Fibroblast of the aortic adventitia (primary cell): ENCODE results near the gene HOOK2. TPM values are rescaled to one million over a fixed set of nuclear protein-coding genes. Genes with fewer than 3 reads are reported as not detected.
"Not testable (repeated sequence)": the region's sequence is repeated elsewhere in the genome, so short reads cannot be mapped to it uniquely, and the experiment has no call there.

Experiments
- DNase-seq: peaks from one replicate; pipeline ENCODE4 v3.0.0-alpha.2; 2010; ENCODE audit warnings: low read depth
- H3K4me3 ChIP-seq: 2 replicates; pipeline ENCODE4 v1.5.1; 2011; ENCODE audit warnings: low read depth, mild to moderate bottlenecking, control low read depth, low read length, moderate library complexity
- CTCF ChIP-seq: IDR thresholded peaks from 2 replicates; pipeline ENCODE4 v1.5.1; 2011; ENCODE audit warnings: mild to moderate bottlenecking, low read length, control low read depth, inconsistent platforms; ENCODE audit not compliant: insufficient read depth
- total RNA-seq: library from RNA; depleted of rRNA; stranded (reverse); fragments of >200 nt; gene quantifications from 2 replicates; pipeline ENCODE4 v1.2.3, GENCODE V29; 2012; ENCODE audit warnings: low replicate concordance

HOOK2 gene
- total RNA-seq, 1 donor = 15.5 TPM

- peak; percentile 47 for DNase-seq
- peak; percentile 33 for TF ChIP-seq CTCF
These were observed 41.8 kb downstream of the HOOK2 start for GRCh38 chr19:12733369-12734214.

GRCh38 chr19:12731337-12731736, 44.0 kb downstream of the HOOK2 start:
- no peak for DNase-seq
- no peak for TF ChIP-seq CTCF
- no peak overlapping the region for H3K4me3 ChIP-seq

More at GRCh38 chr19:12733369-12734214, 41.8 kb downstream of the HOOK2 start:
- peak overlapping the region; percentile 76 for H3K4me3 ChIP-seq

- TF ChIP-seq CTCF = no peak
- DNase-seq = no peak
- H3K4me3 ChIP-seq = no peak overlapping the region
These were observed 45.3 kb downstream of the HOOK2 start for GRCh38 chr19:12730064-12730463.

GRCh38 chr19:12727745-12728433, 47.5 kb downstream of the HOOK2 start:
- no peak overlapping the region for H3K4me3 ChIP-seq
- no peak for DNase-seq
- no peak for TF ChIP-seq CTCF

GRCh38 chr19:12726988-12727316, 48.4 kb downstream of the HOOK2 start:
- no peak for TF ChIP-seq CTCF
- DNase-seq = no peak
- no peak overlapping the region for H3K4me3 ChIP-seq

GRCh38 chr19:12725612-12726011, 49.7 kb downstream of the HOOK2 start:
- not testable (repeated sequence) for DNase-seq, H3K4me3 ChIP-seq

GRCh38 chr19:12723641-12724426, 51.5 kb downstream of the HOOK2 start, which contains the start of gene TNPO2:
TNPO2 (minus strand) TSS chr19:12723932; CDS start chr19:12720977, 2,955 bp downstream.
- DNase-seq = peak; percentile 57
- peak within 1 kb of the TSS; percentile 84 for H3K4me3 ChIP-seq
- no peak for TF ChIP-seq CTCF
